CD1c-positive myeloid dendritic cell (primary cell): Measurements from ENCODE around the gene APCDD1L.
"Not testable (repeated sequence)": the region's sequence is repeated elsewhere in the genome, so short reads cannot be mapped to it uniquely, and the experiment has no call there.

Source experiments
- DNase-seq: peaks from one replicate; pipeline ENCODE4 v3.0.0-alpha.2; 2016; ENCODE audit errors: extremely low spot score

The APCDD1L gene

DNA sequence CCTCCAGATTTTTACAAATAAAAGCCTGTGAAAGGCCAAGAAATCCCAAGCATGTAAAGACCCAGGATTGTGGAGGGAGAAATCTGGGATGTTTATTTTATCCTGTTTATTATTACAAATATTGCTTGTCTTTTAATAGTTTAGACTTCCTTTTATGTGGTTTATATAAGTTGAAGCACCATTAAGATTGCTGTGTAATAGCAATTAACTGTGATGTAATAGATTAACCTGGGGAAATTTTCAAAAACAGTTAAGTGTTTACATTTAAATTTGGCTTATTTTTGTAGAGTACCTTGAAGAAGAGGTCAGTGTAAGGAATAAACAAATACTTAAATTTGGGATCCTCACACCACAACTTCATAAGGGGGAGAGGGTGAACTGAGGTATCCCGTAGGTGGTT lies 99.1 kb downstream of the APCDD1L start:
- DNase-seq = no peak

DNA sequence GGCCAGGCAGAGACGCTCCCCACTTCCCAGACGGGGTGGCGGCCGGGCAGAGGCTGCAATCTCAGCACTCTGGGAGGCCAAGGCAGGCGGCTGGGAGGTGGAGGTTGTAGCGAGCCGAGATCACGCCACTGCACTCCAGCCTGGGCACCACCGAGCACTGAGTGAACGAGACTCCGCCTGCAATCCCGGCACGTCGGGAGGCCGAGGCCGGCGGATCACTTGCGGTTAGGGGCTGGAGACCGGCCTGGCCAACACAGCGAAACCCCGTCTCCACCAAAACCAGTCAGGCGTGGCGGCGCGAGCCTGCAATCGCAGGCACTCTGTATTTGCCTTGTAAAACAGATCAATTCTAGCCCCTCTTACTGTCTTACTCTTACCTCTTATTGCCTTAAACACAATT lies 100.4 kb downstream of the APCDD1L start:
- not testable (repeated sequence) for DNase-seq

DNA sequence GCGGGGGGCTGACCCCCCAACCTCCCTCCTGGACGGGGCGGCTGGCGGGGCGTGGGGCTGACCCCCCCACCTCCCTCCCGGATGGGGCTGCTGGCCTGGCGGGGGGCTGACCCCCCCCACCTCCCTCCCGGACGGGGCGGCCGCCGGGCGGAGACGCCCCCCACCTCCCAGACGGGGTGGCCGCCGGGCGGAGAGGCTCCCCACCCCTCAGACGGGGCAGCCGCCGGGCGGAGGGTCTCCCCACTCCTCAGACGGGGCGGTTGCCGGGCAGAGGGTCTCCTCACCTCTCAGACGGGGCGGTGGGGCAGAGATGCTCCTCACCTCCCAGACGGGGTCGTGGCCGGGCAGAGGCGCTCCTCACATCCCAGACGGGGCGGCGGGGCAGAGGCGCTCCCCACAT lies 101.0 kb downstream of the APCDD1L start:
- not testable (repeated sequence) for DNase-seq
